A673 (cell line): ENCODE data around the gene ERP27. TPM values are rescaled to one million over a fixed set of nuclear protein-coding genes. Genes with fewer than 3 reads are reported as not detected.

Experiments used
- BruUV-seq: library from RNA; stranded (reverse); fragments of 400-500 nt; replicated peaks from 2 replicates; lab custom pipeline; 2021; lab: Mats Ljungman, UMichigan
- CTCF ChIA-PET: fragments of 300-600 bp; sonication (Branson Sonifier 250); formaldehyde crosslinking; loops from one replicate; lab custom pipeline; 2022; ENCODE audit warnings: antibody characterized with exemption; lab: Charles Lee
- POLR2A ChIA-PET: fragments of 300-600 bp; sonication (Branson Sonifier 250); formaldehyde crosslinking; loops from one replicate; lab custom pipeline; 2022; ENCODE audit warnings: antibody characterized with exemption; ENCODE audit not compliant: low non-redundant PET; lab: Charles Lee
- DNase-seq: peaks from one replicate; pipeline ENCODE4 v3.0.0-alpha.2; 2015; ENCODE audit warnings: low spot score
- H3K27ac ChIP-seq: fragments of 200-600 bp; sonication (generic); 2 replicates; pipeline ENCODE4 v1.5.1; 2016; ENCODE audit warnings: mixed run types, low read depth, mild to moderate bottlenecking, mixed read lengths, antibody characterized with exemption, low read length; ENCODE audit not compliant: poor library complexity, severe bottlenecking
- H3K27me3 ChIP-seq: fragments of 200-600 bp; sonication (generic); replicated peaks from 2 replicates; pipeline ENCODE4 v1.6.1; 2017; ENCODE audit warnings: mixed run types, low read depth, mild to moderate bottlenecking, mixed read lengths, antibody characterized with exemption, low read length; ENCODE audit not compliant: insufficient read depth, poor library complexity
- H3K36me3 ChIP-seq: fragments of 200-600 bp; sonication (generic); 2 replicates; pipeline ENCODE4 v1.6.1; 2016; ENCODE audit warnings: mixed run types, mild to moderate bottlenecking, mixed read lengths, antibody characterized with exemption, low read length; ENCODE audit not compliant: insufficient read depth, poor library complexity, severe bottlenecking
- H3K4me1 ChIP-seq: fragments of 200-600 bp; sonication (generic); 2 replicates; pipeline ENCODE4 v1.6.1; 2017; ENCODE audit warnings: mixed run types, mild to moderate bottlenecking, mixed read lengths, antibody characterized with exemption, low read length; ENCODE audit not compliant: insufficient read depth, poor library complexity, severe bottlenecking
- H3K4me3 ChIP-seq: fragments of 200-600 bp; sonication (generic); 2 replicates; pipeline ENCODE4 v1.5.1; 2016; ENCODE audit warnings: low read depth, mixed run types, mild to moderate bottlenecking, mixed read lengths, low read length; ENCODE audit not compliant: poor library complexity, severe bottlenecking
- H3K9me3 ChIP-seq: fragments of 200-600 bp; sonication (generic); 2 replicates; pipeline ENCODE4 v1.6.1; 2016; ENCODE audit warnings: mixed run types, low read depth, mild to moderate bottlenecking, mixed read lengths, antibody characterized with exemption, low read length; ENCODE audit not compliant: poor library complexity, severe bottlenecking
- CTCF ChIP-seq: fragments of 300-800, 200-600 bp; sonication (generic); conservative IDR thresholded peaks from 2 replicates; pipeline ENCODE4 v1.5.1; 2017; ENCODE audit warnings: low read depth, mild to moderate bottlenecking, antibody characterized with exemption, low read length, moderate library complexity, mixed read lengths
- EZH2 ChIP-seq: fragments of 200-600 bp; sonication (generic); IDR thresholded peaks from 2 replicates; pipeline ENCODE4 v1.6.1; 2017; ENCODE audit warnings: borderline replicate concordance, low read depth, mild to moderate bottlenecking, mixed read lengths, antibody characterized with exemption, low read length; ENCODE audit not compliant: poor library complexity, severe bottlenecking
- intact Hi-C: fragments of 100-400 bp; cut with micrococcal nuclease; formaldehyde crosslinking; loops from one replicate; pipeline ENCODE4 v1.10.0; 2022; ENCODE audit not compliant: unreplicated experiment
- total RNA-seq: library from RNA; stranded (reverse); gene quantifications from 2 replicates; pipeline ENCODE4 v1.2.3, GENCODE V29; 2021

ERP27 gene
- total RNA-seq, 1 experiment from 2014 or later, result not detected

GRCh38 chr12:14982562-14982961 is 44.2 kb upstream of the ERP27 start:
- no TSS peak for BruUV-seq
- Histone ChIP-seq H3K4me1 (no peaks in the 10 kb centered on the region), H3K9me3 (no peaks in the 10 kb centered on the region), H3K36me3 (no peaks in the 10 kb centered on the region), H3K4me3 (no peak overlapping the region), H3K27me3 (no peaks in the 10 kb centered on the region), H3K27ac (no peak overlapping the region)
- ChIA-PET CTCF (interaction anchor here (1.1 kb wide), 1 partner anchor 13 kb away, joined by 12 read pairs; no protein-coding TSS in a partner anchor), POLR2A (no interaction called here)
- TF ChIP-seq EZH2 (no peak), CTCF (no peak)
- intact Hi-C loops, result no loop called here
- no peak for DNase-seq

DNA sequence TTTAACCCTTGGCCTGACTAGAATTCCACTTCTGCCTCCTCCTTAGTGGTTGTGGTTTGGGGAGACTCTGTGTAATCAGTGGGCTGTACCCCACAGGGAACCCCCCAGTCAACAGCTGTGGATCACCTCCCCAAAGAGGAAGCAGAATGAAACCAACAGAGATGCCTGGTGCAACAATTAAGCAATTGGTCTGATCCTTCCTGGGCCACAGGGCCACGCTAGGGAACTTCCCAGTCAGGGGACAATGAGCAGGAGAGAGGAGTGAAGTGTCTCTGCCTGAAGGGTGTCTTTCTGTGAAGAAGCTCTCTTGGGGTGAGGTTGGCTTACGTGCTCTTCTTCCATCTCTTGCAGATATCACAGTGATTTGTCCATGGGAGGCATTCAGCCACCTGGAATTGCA is 42.7 kb upstream of the ERP27 start:
- POLR2A ChIA-PET, result no interaction called here

DNA sequence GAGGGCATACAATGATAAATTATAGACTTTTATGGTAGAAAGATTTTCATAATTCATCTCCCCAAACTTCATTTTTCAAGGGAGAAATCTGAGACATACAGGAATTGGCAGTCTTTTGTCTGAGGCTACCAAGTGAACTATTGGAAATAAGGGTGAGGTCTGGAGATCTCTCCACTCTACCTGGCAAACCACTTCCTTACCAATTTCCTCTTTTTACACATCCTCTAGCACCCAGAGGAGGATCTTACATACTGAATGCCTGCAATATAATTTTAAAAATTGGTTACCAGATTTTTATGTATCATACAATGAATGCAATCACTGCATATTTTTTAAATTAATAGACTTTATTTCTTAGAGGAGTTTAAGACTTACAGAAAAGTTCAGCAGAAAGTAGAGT is 41.1 kb upstream of the ERP27 start:
- H3K9me3 ChIP-seq, result no peaks in the 10 kb centered on the region

More for the DNA sequence above, 42.7 kb upstream of the ERP27 start:
- intact Hi-C loops, result no loop called here
- H3K9me3 ChIP-seq, result no peaks in the 10 kb centered on the region
- DNase-seq, result no peak
- H3K27me3 ChIP-seq, result no peaks in the 10 kb centered on the region
- TF ChIP-seq EZH2 (no peak), CTCF (no peak)
- no peaks in the 10 kb centered on the region for H3K4me1 ChIP-seq
- CTCF ChIA-PET, result no interaction called here
- H3K4me3 ChIP-seq, result no peak overlapping the region
- H3K27ac ChIP-seq, result no peak overlapping the region
- BruUV-seq, result no TSS peak
- no peaks in the 10 kb centered on the region for H3K36me3 ChIP-seq

More for the DNA sequence above, 41.1 kb upstream of the ERP27 start:
- intact Hi-C loops, result no loop called here
- Histone ChIP-seq H3K27ac (no peak overlapping the region), H3K27me3 (no peaks in the 10 kb centered on the region), H3K4me1 (no peaks in the 10 kb centered on the region), H3K4me3 (no peak overlapping the region), H3K36me3 (no peaks in the 10 kb centered on the region)
- TF ChIP-seq EZH2 (no peak), CTCF (no peak)
- ChIA-PET CTCF (no interaction called here), POLR2A (no interaction called here)
- BruUV-seq, result no TSS peak
- no peak for DNase-seq
